Brain microvascular endothelial cell (primary cell): Measurements from ENCODE around the gene CCDC70.
A peak's percentile ranks its signal among the peaks of the same experiment; 100 is the strongest.

Source experiments
- DNase-seq: peaks from one replicate; pipeline ENCODE4 v3.0.0-alpha.2; 2020
- H3K27ac ChIP-seq: fragments of 250-450 bp; sonication (Bioruptor Pico); 2 replicates; pipeline ENCODE4 v1.5.1; 2020; ENCODE audit warnings: mild to moderate bottlenecking, moderate library complexity
- H3K27me3 ChIP-seq: fragments of 250-450 bp; sonication (Bioruptor Pico); replicated peaks from 2 replicates; pipeline ENCODE4 v1.5.1; 2020; ENCODE audit warnings: mild to moderate bottlenecking
- H3K36me3 ChIP-seq: fragments of 250-450 bp; sonication (Bioruptor Pico); replicated peaks from 2 replicates; pipeline ENCODE4 v1.5.1; 2020; ENCODE audit warnings: mild to moderate bottlenecking
- H3K4me3 ChIP-seq: 2 replicates; pipeline ENCODE4 v1.5.1; 2011; ENCODE audit warnings: low read depth, mild to moderate bottlenecking, control low read depth, low read length, moderate library complexity
- in situ Hi-C: cut with HindIII; loops from 2 replicates; pipeline ENCODE4 v1.10.0; 2017; ENCODE audit warnings: low sequenced_read_pairs, low pct_ligation_motif_present
- TF ChIP-seq, protein P1 (sequence below): IDR thresholded peaks from 2 replicates; pipeline ENCODE4 v1.5.1; 2011; ENCODE audit warnings: low read depth, mild to moderate bottlenecking, moderate library complexity, low read length, control low read depth, inconsistent platforms; ENCODE audit errors: missing control alignments

Gene CCDC70

DNA sequence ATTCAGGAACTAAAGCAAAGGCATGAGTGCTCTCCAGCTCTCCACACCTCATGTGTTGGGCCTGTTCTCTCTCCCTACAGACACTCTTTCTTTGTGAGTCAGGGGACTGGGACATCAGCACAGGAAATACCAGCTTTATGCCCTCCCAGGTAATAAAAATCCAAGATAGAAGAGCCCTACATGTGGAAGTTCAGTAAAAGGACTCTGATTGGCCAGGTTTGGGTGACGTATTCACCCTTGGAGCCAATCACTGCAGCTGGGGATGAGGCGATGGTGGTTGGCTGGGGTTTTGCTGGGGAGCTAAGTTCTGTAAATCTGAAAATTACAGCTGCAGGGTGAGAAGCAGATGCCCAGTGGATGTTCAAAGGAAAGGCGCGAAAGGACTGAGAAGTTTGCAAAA, 32.5 kb downstream of the CCDC70 start:
- H3K36me3 ChIP-seq: no peaks in the 10 kb centered on the region
- no peaks in the 10 kb centered on the region for H3K27me3 ChIP-seq
- no peak overlapping the region for H3K27ac ChIP-seq
- TF ChIP-seq, protein P1, sequence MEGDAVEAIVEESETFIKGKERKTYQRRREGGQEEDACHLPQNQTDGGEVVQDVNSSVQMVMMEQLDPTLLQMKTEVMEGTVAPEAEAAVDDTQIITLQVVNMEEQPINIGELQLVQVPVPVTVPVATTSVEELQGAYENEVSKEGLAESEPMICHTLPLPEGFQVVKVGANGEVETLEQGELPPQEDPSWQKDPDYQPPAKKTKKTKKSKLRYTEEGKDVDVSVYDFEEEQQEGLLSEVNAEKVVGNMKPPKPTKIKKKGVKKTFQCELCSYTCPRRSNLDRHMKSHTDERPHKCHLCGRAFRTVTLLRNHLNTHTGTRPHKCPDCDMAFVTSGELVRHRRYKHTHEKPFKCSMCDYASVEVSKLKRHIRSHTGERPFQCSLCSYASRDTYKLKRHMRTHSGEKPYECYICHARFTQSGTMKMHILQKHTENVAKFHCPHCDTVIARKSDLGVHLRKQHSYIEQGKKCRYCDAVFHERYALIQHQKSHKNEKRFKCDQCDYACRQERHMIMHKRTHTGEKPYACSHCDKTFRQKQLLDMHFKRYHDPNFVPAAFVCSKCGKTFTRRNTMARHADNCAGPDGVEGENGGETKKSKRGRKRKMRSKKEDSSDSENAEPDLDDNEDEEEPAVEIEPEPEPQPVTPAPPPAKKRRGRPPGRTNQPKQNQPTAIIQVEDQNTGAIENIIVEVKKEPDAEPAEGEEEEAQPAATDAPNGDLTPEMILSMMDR: no peak
- H3K4me3 ChIP-seq: no peak overlapping the region
- in situ Hi-C loops: no loop called here
- DNase-seq: no peak

DNA sequence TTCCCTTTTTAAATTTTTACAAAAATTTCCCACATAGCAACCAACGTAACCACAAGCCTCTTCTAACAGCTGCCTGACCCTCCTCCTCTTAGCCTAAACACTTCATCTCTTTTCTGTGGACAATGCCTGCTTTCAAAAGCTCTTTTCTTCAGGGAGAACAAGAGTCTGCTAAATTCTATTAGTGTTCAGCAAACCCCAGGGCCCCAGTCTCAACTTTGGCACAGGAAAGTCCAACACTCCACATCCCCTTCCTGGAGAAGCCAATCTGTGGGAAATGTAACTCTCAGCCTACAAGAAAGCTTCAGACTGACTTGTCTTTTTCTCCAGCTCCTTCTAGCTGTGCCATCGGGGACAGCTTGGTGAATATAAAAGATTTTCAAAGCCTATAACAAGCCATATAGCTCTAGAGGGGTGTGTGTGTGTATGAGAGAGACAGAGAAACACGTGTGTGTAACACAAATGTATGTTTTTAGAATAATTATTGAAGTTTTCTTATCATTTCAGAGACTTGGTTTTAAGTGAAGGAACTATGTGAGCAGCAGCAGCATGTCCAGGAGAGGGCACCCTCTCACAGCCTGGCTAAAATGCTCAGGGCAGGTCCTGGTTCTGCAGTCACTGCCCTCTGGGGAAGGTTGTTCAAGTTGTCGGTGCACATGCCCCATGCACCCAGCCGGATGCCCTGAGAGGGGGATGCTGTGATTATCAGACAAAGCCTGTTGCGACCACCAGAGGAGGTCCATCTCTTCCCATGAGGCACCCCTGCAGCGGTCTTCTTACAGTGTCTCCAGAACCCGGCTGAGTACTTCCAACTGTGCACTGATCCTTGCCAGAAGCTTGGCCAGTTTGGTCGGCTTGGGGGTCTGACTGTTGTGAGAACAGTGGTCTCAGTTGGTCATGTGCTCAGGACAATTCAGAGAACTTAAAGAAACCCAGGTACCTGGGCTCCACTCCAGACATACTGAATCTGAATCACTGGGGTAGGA, 34.4 kb downstream of the CCDC70 start:
- in situ Hi-C loops: no loop called here
- TF ChIP-seq, protein P1: peak; percentile 90
- Histone ChIP-seq H3K27me3 (no peaks in the 10 kb centered on the region), H3K4me3 (no peak overlapping the region), H3K36me3 (no peaks in the 10 kb centered on the region), H3K27ac (no peak overlapping the region)
- DNase-seq: peak; percentile 54

DNA sequence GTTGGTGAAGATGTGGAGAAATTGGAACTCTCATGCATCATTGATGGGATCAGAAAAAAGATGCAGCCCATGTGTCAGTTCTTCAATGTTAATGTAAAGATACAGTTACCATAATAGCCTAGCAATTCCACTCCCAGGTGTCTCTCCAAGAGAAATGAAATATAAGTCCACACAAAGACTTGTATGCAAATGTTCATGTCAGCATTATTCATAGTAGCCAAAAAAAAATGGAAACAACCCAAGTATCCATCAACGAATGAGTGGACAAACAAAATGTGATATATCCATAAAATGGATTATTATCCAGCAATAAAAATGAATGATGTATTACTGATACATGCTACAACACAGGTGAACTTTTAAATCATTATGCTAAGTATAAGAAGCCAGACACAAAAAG, 38.7 kb downstream of the CCDC70 start:
- no peaks in the 10 kb centered on the region for H3K36me3 ChIP-seq
- no peak for DNase-seq
- TF ChIP-seq, protein P1: no peak
- in situ Hi-C loops: no loop called here
- H3K27me3 ChIP-seq: no peaks in the 10 kb centered on the region
- no peak overlapping the region for H3K27ac ChIP-seq
- H3K4me3 ChIP-seq: no peak overlapping the region

DNA sequence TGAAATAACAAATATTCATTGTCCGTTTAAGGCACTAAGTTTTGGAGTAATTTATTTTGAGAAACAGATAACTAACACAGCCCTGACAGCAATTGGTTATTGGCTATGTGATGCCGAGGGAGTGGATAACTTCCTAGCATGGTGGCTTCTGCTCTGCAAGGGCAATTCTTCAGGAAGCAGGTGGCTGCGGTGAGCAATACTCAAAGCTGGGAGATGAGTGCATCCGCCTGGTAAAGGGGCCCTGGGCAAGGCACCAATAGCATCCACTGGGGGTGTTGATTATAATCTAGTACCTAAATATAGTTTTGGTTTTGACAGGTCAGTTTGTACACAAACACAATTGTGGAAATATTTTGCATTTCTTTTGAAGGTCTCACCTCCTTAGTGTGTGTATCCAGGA, 41.0 kb downstream of the CCDC70 start:
- DNase-seq: no peak
- Histone ChIP-seq H3K27me3 (no peaks in the 10 kb centered on the region), H3K36me3 (no peaks in the 10 kb centered on the region), H3K27ac (no peak overlapping the region), H3K4me3 (no peak overlapping the region)
- in situ Hi-C loops: no loop called here
- TF ChIP-seq, protein P1: no peak

DNA sequence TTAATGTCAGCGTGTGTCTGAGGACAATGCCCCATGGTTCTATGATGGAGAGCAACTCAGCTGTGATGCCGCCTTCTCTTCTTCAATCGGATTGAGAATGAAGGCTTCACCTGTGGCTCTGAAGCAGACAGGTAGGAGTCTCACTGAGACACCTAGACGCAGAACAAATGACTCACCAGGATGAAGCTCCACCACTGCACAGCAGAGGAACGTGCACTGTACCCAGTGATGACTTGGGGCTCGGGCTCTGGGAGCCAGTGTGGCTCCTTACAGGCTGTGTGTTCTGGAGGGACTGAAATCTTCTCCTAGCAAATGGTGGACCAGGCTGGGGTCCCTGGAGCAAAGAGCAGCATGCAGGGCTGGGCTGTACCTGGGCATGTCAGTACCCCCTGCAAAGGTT, 44.0 kb downstream of the CCDC70 start:
- no peak overlapping the region for H3K4me3 ChIP-seq
- H3K36me3 ChIP-seq: no peaks in the 10 kb centered on the region
- no peaks in the 10 kb centered on the region for H3K27me3 ChIP-seq
- DNase-seq: no peak
- in situ Hi-C loops: no loop called here
- no peak overlapping the region for H3K27ac ChIP-seq
- TF ChIP-seq, protein P1: no peak
